Loucy (cell line): ENCODE results near the gene FAM217A.

Experiments
- EZH2phosphoT487 ChIP-seq: fragments of 200-600 bp; IDR thresholded peaks from 2 replicates; pipeline ENCODE4 v1.6.1; 2018; ENCODE audit warnings: antibody characterized with exemption, mild to moderate bottlenecking, moderate library complexity, borderline replicate concordance
- TF ChIP-seq, protein P1 (sequence below): fragments of 200-600 bp; sonication (generic); conservative IDR thresholded peaks from 2 replicates; pipeline ENCODE4 v1.5.1; 2014; ENCODE audit warnings: mild to moderate bottlenecking, antibody characterized with exemption, low read length

DNA sequence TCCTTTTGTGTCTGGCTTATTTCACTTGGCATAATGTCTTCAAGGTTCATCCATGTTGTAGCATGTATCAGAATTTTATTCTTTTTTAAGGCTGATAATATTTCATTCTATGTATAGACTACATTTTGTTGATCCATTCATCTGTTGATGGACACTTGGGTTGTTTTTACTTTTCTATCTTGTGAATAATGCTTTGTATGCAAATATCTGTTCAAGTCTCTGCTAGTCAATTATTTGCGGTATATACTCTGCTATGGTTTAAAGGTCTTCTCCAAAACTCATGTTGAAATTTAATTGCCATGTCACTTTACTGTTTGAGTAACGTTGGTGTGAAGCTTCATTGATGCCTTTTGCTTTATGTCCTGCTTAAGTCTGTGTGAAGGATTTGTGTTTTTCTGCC lies 28.9 kb upstream of the FAM217A start:
- TF ChIP-seq, protein P1, sequence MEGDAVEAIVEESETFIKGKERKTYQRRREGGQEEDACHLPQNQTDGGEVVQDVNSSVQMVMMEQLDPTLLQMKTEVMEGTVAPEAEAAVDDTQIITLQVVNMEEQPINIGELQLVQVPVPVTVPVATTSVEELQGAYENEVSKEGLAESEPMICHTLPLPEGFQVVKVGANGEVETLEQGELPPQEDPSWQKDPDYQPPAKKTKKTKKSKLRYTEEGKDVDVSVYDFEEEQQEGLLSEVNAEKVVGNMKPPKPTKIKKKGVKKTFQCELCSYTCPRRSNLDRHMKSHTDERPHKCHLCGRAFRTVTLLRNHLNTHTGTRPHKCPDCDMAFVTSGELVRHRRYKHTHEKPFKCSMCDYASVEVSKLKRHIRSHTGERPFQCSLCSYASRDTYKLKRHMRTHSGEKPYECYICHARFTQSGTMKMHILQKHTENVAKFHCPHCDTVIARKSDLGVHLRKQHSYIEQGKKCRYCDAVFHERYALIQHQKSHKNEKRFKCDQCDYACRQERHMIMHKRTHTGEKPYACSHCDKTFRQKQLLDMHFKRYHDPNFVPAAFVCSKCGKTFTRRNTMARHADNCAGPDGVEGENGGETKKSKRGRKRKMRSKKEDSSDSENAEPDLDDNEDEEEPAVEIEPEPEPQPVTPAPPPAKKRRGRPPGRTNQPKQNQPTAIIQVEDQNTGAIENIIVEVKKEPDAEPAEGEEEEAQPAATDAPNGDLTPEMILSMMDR: no peak
- TF ChIP-seq EZH2phosphoT487: no peak
